ENCODE measurements around the gene KRTAP2-2. TPM values are rescaled to one million over a fixed set of nuclear protein-coding genes. Genes with fewer than 3 reads are reported as not detected.
"Not testable (repeated sequence)": the region's sequence is repeated elsewhere in the genome, so short reads cannot be mapped to it uniquely, and the experiment has no call there.

Gene KRTAP2-2
- total and polyA plus RNA-seq, 2 donors (not counting 3 experiments of a cell fraction or from before 2014, with no cell fraction given): not detected

- Histone ChIP-seq H3K79me2 (ENCODE audit: control insufficient read depth, insufficient read depth, low read length) (no peaks in the 10 kb centered on the region), H3K9me1 (replicated peaks; ENCODE audit: control insufficient read depth, extremely low read depth, insufficient read depth, low read length) (no peaks in the 10 kb centered on the region), H3K36me3 (ENCODE audit: control insufficient read depth in 2 of 2, extremely low read depth in 1 of 2, insufficient read depth in 2 of 2, low read length in 2 of 2) (no peaks in the 10 kb centered on the region), H4K20me1 (replicated peaks; ENCODE audit: control insufficient read depth, extremely low read depth, insufficient read depth, low read length) (no peaks in the 10 kb centered on the region), H3K9ac (replicated peaks; ENCODE audit: extremely low read depth, insufficient read depth, low read length) (no peak overlapping the region), H3K4me3 (replicated peaks in 1 of 3; ENCODE audit: insufficient read depth in 1 of 3, low read depth in 1 of 3, low read length in 3 of 3) (no peak overlapping the region), H3K27ac (ENCODE audit: insufficient read depth, low read depth, low read length) (no peak overlapping the region), H3K4me2 (ENCODE audit: insufficient read depth, low read length) (no peak overlapping the region), H3K27me3 (ENCODE audit: control insufficient read depth in 2 of 2, insufficient read depth in 2 of 2, low read length in 2 of 2) (no peaks in the 10 kb centered on the region), H3K9me3 (replicated peaks; ENCODE audit: control insufficient read depth, insufficient read depth, low read length) (no peaks in the 10 kb centered on the region), H3K4me1 (ENCODE audit: control insufficient read depth, extremely low read depth, insufficient read depth, low read length) (no peaks in the 10 kb centered on the region), H2AFZ (ENCODE audit: low read depth, low read length) (no peak overlapping the region)
- ChIA-PET POLR2A (no interaction called here), CTCF (no interaction called here)
- TF ChIP-seq POLR2A (IDR thresholded peaks at IDR 0.05; ENCODE audit: low read depth, low read length) (no peak), JUN (IDR thresholded peaks at IDR 0.05; ENCODE audit: borderline replicate concordance, insufficient read depth, insufficient read length, low read depth) (no peak), GATA2 (IDR thresholded peaks at IDR 0.05; ENCODE audit: insufficient read depth, insufficient read length, low read depth, low read length) (no peak)
- DNase-seq (ENCODE audit: low read depth, low spot score): no peak
- no TSS peak for BruUV-seq (replicated peaks)
- no peak for FAIRE-seq
- dilution Hi-C loops (cut with MboI; ENCODE audit: extremely low pct_ligation_motif_present, low sequenced_read_pairs) (no loop called here), intact Hi-C loops (cut with micrococcal nuclease) (no loop called here)
Measured at GRCh38 chr17:41037853-41038350, 17.1 kb downstream of the KRTAP2-2 start.

GRCh38 chr17:41034346-41034935, 20.6 kb downstream of the KRTAP2-2 start, which contains the start of gene KRTAP1-3:
KRTAP1-3 (minus strand) TSS chr17:41034874; CDS start chr17:41034821, 53 bp downstream.
- H3K9me1 ChIP-seq (replicated peaks; ENCODE audit: control insufficient read depth, extremely low read depth, insufficient read depth, low read length); FAIRE-seq; H3K4me3 ChIP-seq (replicated peaks in 1 of 3; ENCODE audit: insufficient read depth in 1 of 3, low read depth in 1 of 3, low read length in 3 of 3); dilution Hi-C loops (cut with MboI; ENCODE audit: extremely low pct_ligation_motif_present, low sequenced_read_pairs); BruUV-seq (replicated peaks); intact Hi-C loops (cut with micrococcal nuclease); H3K4me1 ChIP-seq (ENCODE audit: control insufficient read depth, extremely low read depth, insufficient read depth, low read length); POLR2A ChIA-PET; DNase-seq (ENCODE audit: low read depth, low spot score); H3K9me3 ChIP-seq (replicated peaks; ENCODE audit: control insufficient read depth, insufficient read depth, low read length); H3K9ac ChIP-seq (replicated peaks; ENCODE audit: extremely low read depth, insufficient read depth, low read length); H3K36me3 ChIP-seq (ENCODE audit: control insufficient read depth in 2 of 2, extremely low read depth in 1 of 2, insufficient read depth in 2 of 2, low read length in 2 of 2); H2AFZ ChIP-seq (ENCODE audit: low read depth, low read length); H3K27ac ChIP-seq (ENCODE audit: insufficient read depth, low read depth, low read length); H3K4me2 ChIP-seq (ENCODE audit: insufficient read depth, low read length); H4K20me1 ChIP-seq (replicated peaks; ENCODE audit: control insufficient read depth, extremely low read depth, insufficient read depth, low read length); H3K79me2 ChIP-seq (ENCODE audit: control insufficient read depth, insufficient read depth, low read length); H3K27me3 ChIP-seq (ENCODE audit: control insufficient read depth in 2 of 2, insufficient read depth in 2 of 2, low read length in 2 of 2): not testable (repeated sequence)
- CTCF ChIA-PET: interaction anchor here (1.0 kb wide), 1 partner anchor 9 kb away, joined by 3 read pairs; no protein-coding TSS in a partner anchor
